ENCODE results near the gene DOHH. TPM values are rescaled to one million over a fixed set of nuclear protein-coding genes. Genes with fewer than 3 reads are reported as not detected.

The DOHH gene
- total and polyA plus RNA-seq, 9 of the 15 experiments (the other 6 are each of a cell fraction or from before 2014, with no cell fraction given), result 0.14 to 47.2 (median 5.1) TPM

DNA sequence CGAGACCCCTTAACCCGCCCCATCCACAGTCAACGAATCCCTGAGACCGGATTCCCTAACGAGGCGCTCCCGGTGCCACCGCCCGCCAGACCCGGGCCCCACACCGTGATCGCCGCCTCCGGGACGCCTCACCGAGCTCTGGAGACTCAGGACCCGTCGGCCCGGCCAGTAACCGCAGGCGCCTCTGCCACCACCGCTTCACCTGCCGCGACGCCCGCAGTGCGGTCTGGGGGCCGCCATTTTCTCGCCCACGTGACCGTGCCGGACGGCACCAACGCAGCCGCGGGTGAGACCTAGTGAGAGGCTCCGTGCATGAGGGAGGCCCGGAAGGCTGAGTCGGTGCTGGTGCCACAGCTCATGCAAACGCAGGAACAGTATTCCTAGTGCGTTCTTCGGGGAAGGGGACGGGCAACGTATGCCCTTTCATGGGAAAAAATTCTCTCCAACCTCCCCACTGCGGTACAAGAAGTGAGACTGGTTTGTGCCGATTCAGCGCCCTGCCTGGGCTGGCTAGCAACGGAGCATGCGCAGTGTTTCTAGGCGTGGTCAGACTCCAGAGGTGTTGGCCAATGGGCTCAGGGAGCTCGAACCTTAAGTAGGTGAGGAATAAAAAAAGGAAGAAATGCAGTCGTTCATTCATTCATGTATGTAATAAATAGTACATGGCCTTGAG lies at the start of gene DOHH (continued):
- TF ChIP-seq MYC (IDR thresholded peaks at IDR 0.05; ENCODE audit: low read depth, low read length), result peak; percentile 93
- peak; percentile 90; the same call in 1 of the 2 replicates for TF ChIP-seq MYC (CRISPR knock-in tag; IDR thresholded peaks at IDR 0.05; ENCODE audit: borderline replicate concordance, low read depth)
- TF ChIP-seq, protein P1, sequence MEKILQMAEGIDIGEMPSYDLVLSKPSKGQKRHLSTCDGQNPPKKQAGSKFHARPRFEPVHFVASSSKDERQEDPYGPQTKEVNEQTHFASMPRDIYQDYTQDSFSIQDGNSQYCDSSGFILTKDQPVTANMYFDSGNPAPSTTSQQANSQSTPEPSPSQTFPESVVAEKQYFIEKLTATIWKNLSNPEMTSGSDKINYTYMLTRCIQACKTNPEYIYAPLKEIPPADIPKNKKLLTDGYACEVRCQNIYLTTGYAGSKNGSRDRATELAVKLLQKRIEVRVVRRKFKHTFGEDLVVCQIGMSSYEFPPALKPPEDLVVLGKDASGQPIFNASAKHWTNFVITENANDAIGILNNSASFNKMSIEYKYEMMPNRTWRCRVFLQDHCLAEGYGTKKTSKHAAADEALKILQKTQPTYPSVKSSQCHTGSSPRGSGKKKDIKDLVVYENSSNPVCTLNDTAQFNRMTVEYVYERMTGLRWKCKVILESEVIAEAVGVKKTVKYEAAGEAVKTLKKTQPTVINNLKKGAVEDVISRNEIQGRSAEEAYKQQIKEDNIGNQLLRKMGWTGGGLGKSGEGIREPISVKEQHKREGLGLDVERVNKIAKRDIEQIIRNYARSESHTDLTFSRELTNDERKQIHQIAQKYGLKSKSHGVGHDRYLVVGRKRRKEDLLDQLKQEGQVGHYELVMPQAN (IDR thresholded peaks at IDR 0.05; ENCODE audit: borderline replicate concordance), result peak; percentile 97
- no peak for TF ChIP-seq NCOA2 (IDR thresholded peaks at IDR 0.05; ENCODE audit: partially characterized antibody in 2 of 2)
- TF ChIP-seq, protein P2, sequence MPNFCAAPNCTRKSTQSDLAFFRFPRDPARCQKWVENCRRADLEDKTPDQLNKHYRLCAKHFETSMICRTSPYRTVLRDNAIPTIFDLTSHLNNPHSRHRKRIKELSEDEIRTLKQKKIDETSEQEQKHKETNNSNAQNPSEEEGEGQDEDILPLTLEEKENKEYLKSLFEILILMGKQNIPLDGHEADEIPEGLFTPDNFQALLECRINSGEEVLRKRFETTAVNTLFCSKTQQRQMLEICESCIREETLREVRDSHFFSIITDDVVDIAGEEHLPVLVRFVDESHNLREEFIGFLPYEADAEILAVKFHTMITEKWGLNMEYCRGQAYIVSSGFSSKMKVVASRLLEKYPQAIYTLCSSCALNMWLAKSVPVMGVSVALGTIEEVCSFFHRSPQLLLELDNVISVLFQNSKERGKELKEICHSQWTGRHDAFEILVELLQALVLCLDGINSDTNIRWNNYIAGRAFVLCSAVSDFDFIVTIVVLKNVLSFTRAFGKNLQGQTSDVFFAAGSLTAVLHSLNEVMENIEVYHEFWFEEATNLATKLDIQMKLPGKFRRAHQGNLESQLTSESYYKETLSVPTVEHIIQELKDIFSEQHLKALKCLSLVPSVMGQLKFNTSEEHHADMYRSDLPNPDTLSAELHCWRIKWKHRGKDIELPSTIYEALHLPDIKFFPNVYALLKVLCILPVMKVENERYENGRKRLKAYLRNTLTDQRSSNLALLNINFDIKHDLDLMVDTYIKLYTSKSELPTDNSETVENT (CRISPR knock-in tag; IDR thresholded peaks at IDR 0.05), result peak; percentile 83; the same call in 1 of the 2 replicates
- TF ChIP-seq, protein P3, sequence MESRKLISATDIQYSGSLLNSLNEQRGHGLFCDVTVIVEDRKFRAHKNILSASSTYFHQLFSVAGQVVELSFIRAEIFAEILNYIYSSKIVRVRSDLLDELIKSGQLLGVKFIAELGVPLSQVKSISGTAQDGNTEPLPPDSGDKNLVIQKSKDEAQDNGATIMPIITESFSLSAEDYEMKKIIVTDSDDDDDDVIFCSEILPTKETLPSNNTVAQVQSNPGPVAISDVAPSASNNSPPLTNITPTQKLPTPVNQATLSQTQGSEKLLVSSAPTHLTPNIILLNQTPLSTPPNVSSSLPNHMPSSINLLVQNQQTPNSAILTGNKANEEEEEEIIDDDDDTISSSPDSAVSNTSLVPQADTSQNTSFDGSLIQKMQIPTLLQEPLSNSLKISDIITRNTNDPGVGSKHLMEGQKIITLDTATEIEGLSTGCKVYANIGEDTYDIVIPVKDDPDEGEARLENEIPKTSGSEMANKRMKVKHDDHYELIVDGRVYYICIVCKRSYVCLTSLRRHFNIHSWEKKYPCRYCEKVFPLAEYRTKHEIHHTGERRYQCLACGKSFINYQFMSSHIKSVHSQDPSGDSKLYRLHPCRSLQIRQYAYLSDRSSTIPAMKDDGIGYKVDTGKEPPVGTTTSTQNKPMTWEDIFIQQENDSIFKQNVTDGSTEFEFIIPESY (CRISPR knock-in tag; IDR thresholded peaks at IDR 0.05), result peak; percentile 89
- 0 out of 4 replicates have a peak, but pooled peaks of 1 of the 2 experiments have one; percentile 68 for TF ChIP-seq SRF (CRISPR knock-in tag; IDR thresholded peaks at IDR 0.05)
- TF ChIP-seq, protein P4, sequence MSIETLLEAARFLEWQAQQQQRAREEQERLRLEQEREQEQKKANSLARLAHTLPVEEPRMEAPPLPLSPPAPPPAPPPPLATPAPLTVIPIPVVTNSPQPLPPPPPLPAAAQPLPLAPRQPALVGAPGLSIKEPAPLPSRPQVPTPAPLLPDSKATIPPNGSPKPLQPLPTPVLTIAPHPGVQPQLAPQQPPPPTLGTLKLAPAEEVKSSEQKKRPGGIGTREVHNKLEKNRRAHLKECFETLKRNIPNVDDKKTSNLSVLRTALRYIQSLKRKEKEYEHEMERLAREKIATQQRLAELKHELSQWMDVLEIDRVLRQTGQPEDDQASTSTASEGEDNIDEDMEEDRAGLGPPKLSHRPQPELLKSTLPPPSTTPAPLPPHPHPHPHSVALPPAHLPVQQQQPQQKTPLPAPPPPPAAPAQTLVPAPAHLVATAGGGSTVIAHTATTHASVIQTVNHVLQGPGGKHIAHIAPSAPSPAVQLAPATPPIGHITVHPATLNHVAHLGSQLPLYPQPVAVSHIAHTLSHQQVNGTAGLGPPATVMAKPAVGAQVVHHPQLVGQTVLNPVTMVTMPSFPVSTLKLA (conservative IDR thresholded peaks at IDR 0.05), result peak; percentile 97 to 98
- TF ChIP-seq, protein P5, sequence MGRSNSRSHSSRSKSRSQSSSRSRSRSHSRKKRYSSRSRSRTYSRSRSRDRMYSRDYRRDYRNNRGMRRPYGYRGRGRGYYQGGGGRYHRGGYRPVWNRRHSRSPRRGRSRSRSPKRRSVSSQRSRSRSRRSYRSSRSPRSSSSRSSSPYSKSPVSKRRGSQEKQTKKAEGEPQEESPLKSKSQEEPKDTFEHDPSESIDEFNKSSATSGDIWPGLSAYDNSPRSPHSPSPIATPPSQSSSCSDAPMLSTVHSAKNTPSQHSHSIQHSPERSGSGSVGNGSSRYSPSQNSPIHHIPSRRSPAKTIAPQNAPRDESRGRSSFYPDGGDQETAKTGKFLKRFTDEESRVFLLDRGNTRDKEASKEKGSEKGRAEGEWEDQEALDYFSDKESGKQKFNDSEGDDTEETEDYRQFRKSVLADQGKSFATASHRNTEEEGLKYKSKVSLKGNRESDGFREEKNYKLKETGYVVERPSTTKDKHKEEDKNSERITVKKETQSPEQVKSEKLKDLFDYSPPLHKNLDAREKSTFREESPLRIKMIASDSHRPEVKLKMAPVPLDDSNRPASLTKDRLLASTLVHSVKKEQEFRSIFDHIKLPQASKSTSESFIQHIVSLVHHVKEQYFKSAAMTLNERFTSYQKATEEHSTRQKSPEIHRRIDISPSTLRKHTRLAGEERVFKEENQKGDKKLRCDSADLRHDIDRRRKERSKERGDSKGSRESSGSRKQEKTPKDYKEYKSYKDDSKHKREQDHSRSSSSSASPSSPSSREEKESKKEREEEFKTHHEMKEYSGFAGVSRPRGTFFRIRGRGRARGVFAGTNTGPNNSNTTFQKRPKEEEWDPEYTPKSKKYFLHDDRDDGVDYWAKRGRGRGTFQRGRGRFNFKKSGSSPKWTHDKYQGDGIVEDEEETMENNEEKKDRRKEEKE (IDR thresholded peaks at IDR 0.05; ENCODE audit: borderline replicate concordance in 1 of 2, control insufficient read depth in 1 of 2, low read depth in 2 of 2, low read length in 1 of 2), result peak in 1 of 2 experiments; percentile 99; a peak in 2 of 4 replicates
- TF ChIP-seq KLF13 (tag; IDR thresholded peaks at IDR 0.05; ENCODE audit: borderline replicate concordance, low read depth), result peak; percentile 58; the same call in 1 of the 2 replicates
- peak; percentile 69 for TF ChIP-seq FIP1L1 (IDR thresholded peaks at IDR 0.05; ENCODE audit: low read depth, low read length, poor library complexity, severe bottlenecking)
- peak in 1 of 2 experiments; percentile 82; a peak in 1 of 4 replicates for TF ChIP-seq KDM4B (IDR thresholded peaks at IDR 0.05; ENCODE audit: borderline replicate concordance in 2 of 2, low read depth in 1 of 2)
